ENCODE data around the gene RAMP3.

RAMP3 gene

GRCh38 chr7:45179666-45180065, 22.1 kb downstream of the RAMP3 start:
- no peak for DNase-seq (ENCODE audit: low spot score)

DNA sequence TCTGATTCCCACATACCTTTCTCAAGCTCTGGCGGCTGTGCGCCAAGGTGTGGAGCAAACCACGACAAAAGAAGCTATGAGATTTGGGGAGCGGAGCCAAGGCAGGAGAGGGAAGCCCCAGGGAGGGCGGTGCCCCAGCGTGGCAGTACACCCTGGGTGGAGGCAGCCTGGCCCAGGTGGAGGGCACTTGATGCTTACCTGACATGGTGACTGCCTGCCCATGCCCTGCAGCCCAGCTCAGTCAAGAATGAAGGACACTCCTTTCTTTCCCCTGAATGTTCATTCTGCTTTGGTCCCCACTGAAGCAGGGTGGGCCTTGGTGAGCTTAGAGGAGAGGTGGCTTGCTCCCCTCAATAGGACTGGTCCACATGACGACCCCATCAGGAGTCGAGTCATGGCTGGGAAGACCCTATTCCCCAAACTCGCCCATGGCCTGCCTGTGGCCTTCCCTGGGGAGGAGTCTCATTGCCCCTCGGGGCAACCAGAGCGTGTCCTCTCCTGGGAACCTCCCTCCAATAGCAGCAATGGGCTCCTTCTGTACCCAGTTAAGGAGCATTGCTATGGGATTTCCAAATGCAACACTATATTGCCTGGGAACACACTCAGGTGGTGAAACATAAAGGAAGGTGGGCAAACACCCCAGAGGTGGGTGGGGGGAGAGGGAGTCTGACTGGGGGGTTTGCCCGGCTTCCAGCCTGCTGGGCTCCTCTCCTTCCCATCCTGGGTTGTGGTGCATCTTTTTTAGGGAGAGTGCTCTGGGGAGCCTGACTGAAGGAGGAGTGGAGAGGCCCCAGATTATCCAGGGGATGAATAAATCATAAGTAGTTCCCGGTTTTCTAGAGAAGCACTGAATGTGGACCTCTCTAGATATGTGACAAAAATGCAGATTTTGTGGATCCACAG, 22.7 kb downstream of the RAMP3 start:
- no peak for DNase-seq (ENCODE audit: low spot score)

- no peak for DNase-seq (ENCODE audit: low spot score)
Measured at GRCh38 chr7:45181286-45181960, 23.8 kb downstream of the RAMP3 start.

- DNase-seq (ENCODE audit: low spot score) = peak; percentile 8
Measured at GRCh38 chr7:45181991-45182855, 24.6 kb downstream of the RAMP3 start.

DNA sequence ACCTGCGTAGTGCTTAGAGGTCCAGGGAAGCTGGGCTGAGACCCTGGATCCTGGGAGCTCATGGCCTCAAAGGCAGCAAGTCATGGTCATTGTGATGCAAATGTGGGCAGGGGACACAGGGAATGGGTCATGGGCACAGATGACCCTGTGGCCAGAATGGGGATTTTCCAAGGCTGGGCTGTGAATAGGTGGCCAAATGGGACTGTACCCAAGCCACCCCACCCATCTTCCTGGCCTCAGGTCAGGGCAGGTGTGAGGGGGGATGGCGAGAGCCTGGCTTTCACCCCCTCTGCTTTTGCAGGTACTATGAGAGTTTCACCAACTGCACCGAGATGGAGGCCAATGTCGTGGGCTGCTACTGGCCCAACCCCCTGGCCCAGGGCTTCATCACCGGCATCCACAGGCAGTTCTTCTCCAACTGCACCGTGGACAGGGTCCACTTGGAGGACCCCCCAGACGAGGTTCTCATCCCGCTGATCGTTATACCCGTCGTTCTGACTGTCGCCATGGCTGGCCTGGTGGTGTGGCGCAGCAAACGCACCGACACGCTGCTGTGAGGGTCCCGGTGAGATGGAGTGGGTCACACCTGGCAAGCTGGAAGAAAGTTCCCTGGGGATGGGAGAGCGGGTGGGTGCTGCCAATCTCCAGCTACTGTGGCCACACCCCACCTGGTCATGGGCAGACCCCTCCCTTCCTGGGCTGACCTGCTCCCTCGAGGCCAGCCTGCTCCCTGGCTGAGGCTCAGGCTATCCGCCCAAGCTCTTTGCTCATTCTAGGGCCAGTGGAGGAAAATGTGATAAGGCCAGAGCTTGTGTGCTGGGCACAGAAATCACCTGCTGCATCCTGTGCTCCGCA, 25.5 kb downstream of the RAMP3 start:
- peak; percentile 3 for DNase-seq (ENCODE audit: low spot score)

DNA sequence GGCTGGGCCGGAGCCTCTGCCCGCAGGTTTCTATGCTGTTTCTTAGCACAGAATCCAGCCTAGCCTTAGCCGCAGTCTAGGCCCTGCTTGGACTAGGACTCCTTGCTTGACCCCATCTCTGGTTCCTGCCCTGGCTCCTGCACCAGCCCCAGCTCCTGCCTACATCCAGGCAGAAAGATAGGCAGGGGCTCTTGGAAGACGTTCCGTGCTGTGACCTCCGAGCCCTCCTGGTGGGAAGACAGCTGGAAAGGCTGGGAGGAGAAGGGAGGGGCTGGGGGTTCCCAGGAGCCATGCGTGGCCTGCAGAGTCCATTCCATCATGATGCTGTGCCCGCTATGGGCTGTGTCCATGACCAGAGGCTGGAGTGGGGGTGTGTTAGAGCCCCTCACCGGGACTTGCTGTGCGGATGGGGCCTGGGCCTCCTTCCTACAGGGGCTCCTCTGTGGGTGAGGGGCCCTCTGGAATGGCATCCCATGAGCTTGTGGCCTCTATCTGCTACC, 26.2 kb downstream of the RAMP3 start:
- DNase-seq (ENCODE audit: low spot score) = no peak

DNA sequence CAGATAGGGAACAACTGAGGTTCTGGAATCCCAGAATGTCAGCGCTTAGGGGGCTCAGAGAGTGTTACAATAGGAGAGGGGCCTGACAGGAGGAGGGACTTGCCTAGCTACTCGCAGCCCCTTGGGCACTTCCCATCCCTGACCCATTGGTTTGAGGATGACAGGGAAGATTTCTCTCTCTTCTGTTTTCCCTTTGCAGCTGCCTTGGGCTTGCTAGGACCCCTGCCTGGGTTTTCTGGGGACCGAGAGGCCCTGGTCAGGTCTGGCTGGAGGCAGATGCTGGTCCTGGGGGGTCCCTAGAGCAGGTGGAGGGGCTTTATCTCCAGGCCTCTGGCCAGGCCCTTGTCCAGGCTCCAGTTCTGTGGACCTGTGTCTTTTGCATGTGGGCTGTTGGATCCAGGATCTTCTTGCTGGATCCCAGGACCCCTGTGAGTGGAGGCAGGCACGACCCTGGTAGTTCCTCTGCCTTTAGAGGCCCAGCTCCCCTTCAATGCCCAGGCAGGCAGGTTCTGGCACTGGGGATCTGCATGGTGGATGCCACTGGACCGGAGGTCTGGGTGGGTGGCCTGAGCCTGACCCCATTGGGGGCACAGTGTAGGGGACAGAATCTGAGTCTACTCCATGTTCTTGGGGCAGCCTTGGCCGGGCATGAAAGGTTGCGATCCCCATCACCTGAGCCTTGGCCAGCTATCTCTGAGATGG, 26.9 kb downstream of the RAMP3 start:
- peak; percentile 3 for DNase-seq (ENCODE audit: low spot score)

GRCh38 chr7:45185028-45185863, 27.7 kb downstream of the RAMP3 start:
- DNase-seq (ENCODE audit: low spot score) = peak; percentile 7

GRCh38 chr7:45185864-45186250, 28.3 kb downstream of the RAMP3 start:
- DNase-seq (ENCODE audit: low spot score) = no peak

GRCh38 chr7:45186261-45186813, 28.7 kb downstream of the RAMP3 start:
- no peak for DNase-seq (ENCODE audit: low spot score)

DNA sequence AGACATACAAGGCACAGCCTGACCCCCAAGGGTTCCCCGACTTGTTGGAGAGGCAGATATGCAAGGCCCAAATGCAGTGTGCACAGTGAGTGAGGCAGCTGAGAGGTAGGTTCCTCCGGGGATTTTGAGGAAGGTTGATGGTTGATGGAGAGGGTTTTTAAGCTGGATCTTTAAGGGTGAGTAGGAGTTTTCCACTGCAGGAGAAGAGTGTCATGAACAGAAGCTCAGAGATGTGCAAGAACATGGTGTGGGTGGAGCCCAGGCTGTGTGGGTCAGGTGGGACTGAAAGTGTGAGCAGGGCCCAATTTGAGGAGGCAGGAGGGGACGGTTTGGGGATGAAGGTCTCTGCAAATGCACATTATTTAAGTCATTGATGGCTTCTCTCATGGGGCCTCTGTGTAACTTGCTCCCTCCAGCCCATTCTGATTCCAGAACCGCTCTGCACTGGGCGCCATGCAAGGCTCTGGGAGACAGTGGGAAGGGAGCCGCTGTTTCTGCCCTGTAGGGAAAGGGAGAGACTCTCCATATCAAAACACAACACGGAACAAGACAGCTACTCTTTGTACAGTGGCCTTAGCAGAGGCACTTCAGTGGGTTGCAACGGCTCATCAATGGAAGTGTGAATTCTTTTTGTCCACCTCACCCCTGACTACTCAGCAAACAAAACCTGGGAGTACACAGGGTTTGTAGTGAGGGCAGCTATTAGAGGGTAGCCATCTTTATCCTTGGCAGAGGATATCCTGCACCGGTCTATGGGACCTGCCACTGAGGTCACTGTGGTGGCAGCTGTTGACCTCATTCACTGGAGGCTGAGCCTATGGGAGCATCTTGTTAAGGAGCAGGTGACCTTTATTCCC, 29.7 kb downstream of the RAMP3 start:
- no peak for DNase-seq (ENCODE audit: low spot score)

GRCh38 chr7:45187946-45188411, 30.4 kb downstream of the RAMP3 start:
- no peak for DNase-seq (ENCODE audit: low spot score)

DNA sequence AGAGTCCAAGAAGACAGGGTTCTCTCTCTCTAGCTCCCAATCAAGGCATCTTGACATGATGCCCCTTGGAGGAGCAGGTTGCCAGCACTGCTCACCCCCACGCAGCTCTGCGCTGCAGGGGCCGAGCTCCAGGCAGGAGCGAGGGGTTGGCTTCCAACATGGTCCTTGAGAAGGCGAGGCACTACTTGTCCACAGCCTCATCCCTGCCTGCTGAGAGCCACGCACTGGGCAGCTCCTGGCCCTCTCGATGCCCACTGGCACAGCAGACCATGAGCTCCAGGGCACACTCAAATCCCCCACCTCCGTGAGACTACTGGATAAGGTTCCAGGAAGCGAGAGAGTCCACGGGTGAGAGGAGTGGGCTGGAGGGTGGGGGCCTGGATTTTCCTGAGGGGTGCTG, 31.1 kb downstream of the RAMP3 start:
- no peak for DNase-seq (ENCODE audit: low spot score)

DNA sequence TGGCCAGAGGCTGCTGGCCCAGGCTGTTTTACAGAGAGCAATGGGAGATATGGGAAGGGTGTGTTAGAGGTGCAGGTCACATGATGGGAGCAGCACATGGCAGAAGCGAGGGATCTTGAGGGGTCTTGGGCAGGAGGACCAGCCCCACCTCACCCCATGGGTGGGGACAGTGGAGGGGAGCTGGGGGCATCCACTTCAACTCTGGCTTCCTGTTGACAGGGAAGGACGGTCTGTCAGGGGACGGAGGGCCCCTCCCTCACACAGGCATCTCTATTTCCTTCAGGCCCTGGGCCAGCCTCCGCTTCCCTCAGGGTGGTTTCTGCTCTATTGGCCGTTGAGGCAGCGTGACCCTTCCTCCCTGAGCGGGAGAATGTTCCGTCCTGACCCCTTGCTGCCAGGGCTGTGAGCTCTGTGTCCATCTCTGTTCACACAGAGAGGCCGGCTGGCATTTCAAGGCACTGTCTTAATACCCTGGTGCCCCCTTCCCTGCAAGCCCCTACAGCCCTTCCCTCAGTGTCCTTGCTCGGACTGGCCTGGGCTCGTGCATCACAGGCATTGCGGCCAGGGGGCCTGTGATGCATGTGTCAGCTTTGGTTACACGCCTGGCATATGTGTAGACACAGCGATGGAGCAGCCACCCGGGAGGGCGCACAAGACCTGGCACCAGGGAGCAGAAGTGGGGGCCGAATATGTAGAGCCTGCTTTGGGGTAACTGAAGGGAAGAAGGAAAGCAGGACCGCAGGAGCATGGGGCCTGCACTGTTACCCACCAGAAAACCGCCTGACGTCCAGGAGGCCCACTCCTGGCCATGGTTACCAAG, 31.8 kb downstream of the RAMP3 start:
- no peak for DNase-seq (ENCODE audit: low spot score)

- DNase-seq (ENCODE audit: low spot score) = no peak
Measured at GRCh38 chr7:45190406-45191165, 33.0 kb downstream of the RAMP3 start.

DNA sequence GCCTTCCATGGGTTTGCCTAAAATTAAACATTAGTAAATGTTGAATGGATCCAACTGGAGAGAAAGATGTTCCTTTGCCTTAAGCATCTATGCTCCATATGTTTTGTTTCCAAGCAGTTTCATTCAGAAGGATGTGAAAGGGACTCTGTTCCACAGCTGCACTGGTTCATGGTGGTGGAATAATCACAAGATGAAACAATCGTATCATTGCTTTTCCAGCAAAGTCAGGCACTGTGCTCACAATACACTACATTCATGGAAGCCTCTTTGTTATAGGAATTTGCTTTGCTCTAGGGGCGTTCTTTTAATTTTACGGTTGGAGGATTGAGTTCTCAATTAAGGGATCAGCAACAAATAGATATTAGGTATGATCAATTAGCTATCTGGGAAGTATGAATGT, 33.8 kb downstream of the RAMP3 start:
- DNase-seq (ENCODE audit: low spot score) = no peak

DNA sequence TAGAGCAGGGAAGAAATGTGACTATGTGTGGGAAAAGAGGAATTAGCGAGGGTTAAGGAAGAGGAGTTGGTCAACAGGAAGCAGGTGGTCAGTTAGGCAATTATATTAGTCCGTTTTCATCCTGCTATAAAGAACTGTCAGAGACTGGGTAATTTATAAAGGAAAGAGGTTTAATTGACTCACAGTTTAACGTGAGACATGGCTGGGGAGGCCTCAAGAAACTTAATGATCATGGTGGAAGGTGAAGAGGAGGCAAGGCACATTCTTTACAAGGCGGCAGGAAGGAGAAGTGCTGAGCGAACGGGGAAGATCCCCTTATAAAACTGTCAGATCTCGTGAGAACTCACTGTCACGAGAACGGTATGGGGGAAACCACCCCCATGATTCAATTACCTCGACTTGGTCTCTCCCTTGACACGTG, 35.0 kb downstream of the RAMP3 start:
- no peak for DNase-seq (ENCODE audit: low spot score)
